Measurements from ENCODE around the gene WT1. TPM values are rescaled to one million over a fixed set of nuclear protein-coding genes. Genes with fewer than 3 reads are reported as not detected.
A peak's percentile ranks its signal among the peaks of the same experiment; 100 is the strongest.
"Not testable (repeated sequence)": the region's sequence is repeated elsewhere in the genome, so short reads cannot be mapped to it uniquely, and the experiment has no call there.

WT1 gene
- not detected for total RNA-seq

- DNase-seq (ENCODE audit: low spot score in 2 of 2): no peak
- peaks cover 22% of the 10 kb centered on the region for H3K27me3 ChIP-seq
- no peak within 1 kb of the TSS for H3K27ac ChIP-seq
- no peaks in the 10 kb centered on the region for H3K9me3 ChIP-seq
- peak within 1 kb of the TSS; percentile 31 to 34 for H3K4me3 ChIP-seq
- intact Hi-C loops (cut with DNase I): no loop called here
- TF ChIP-seq CTCF (IDR thresholded peaks at IDR 0.05): no peak
- no peaks in the 10 kb centered on the region for H3K36me3 ChIP-seq
- peaks cover 3 to 5% of the 10 kb centered on the region in 2 donors for H3K4me1 ChIP-seq
Measured at GRCh38 chr11:32435511-32435941, at the start of gene WT1. TSS of gene WT1 (minus strand) at chr11:32435539.

DNA sequence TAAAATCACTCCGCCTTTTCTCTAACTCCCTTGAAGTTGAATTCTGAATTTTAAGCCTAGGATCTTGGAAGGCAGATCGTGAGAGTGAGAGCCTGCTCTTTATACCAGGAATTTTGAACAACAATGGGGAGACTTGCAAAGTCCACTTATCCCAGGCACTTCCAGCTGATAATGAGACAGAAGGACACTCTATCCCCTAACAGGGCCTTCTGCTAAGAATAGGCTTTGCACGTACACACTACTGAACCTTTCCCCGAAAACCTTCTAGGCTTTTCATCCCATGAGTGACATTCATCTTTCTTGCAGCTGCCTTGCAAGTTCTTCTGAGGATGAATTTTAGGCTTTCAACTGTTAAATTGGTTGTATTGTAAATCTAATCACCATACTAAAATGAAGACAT is 44.0 kb upstream of the WT1 start:
- no peaks in the 10 kb centered on the region for H3K9me3 ChIP-seq
- TF ChIP-seq CTCF (IDR thresholded peaks at IDR 0.05): no peak

GRCh38 chr11:32478277-32478731 is 43.0 kb upstream of the WT1 start:
- H3K4me1 ChIP-seq: no peaks in the 10 kb centered on the region
- intact Hi-C loops (cut with DNase I): no loop called here
- no peaks in the 10 kb centered on the region for H3K9me3 ChIP-seq
- H3K27ac ChIP-seq: no peak overlapping the region
- no peak for DNase-seq (ENCODE audit: low spot score in 2 of 2)
- TF ChIP-seq CTCF (IDR thresholded peaks at IDR 0.05): no peak
- H3K27me3 ChIP-seq: no peaks in the 10 kb centered on the region
- H3K36me3 ChIP-seq: no peaks in the 10 kb centered on the region
- H3K4me3 ChIP-seq: no peak overlapping the region

More for the DNA sequence above, 44.0 kb upstream of the WT1 start:
- DNase-seq (ENCODE audit: low spot score in 2 of 2): no peak
- no peak overlapping the region for H3K4me3 ChIP-seq
- no peaks in the 10 kb centered on the region for H3K4me1 ChIP-seq
- no peaks in the 10 kb centered on the region for H3K36me3 ChIP-seq
- intact Hi-C loops (cut with DNase I): no loop called here
- no peaks in the 10 kb centered on the region for H3K27me3 ChIP-seq
- no peak overlapping the region for H3K27ac ChIP-seq

DNA sequence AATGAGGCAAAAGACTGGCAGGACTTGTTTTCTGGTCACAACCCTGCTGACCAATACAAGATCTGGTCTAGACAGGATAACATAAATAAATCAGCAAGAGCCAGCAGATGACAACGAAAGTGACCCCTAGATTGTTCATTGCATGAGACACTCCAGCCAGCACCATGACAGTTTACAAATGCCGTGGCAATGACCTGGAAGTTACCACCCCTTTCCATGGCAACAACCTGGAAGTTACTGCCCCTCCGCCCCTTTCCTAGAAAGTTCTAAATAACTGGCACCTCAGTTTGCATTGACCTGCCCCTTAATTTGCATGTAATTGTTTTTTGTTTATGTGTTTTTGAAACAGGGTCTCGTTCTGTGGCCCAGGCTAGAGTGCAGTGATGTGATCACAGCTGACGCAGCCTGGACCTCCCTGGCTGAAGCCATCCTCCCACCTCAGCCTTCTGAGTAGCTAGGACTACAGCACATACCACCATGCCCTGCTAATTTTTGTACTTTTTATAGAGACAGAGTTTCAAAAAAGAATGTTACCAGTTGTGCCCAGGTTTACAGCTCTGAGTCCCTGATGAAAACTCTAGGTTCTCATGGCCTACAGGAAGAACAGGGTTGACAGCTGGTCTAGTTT is 38.1 kb upstream of the WT1 start:
- Histone ChIP-seq H3K4me1 (no peaks in the 10 kb centered on the region), H3K4me3 (no peak overlapping the region), H3K27ac (no peak overlapping the region), H3K27me3 (no peaks in the 10 kb centered on the region), H3K9me3 (no peaks in the 10 kb centered on the region), H3K36me3 (no peaks in the 10 kb centered on the region)
- no peak for DNase-seq (ENCODE audit: low spot score in 2 of 2)
- TF ChIP-seq CTCF (IDR thresholded peaks at IDR 0.05): no peak
- intact Hi-C loops (cut with DNase I): no loop called here

DNA sequence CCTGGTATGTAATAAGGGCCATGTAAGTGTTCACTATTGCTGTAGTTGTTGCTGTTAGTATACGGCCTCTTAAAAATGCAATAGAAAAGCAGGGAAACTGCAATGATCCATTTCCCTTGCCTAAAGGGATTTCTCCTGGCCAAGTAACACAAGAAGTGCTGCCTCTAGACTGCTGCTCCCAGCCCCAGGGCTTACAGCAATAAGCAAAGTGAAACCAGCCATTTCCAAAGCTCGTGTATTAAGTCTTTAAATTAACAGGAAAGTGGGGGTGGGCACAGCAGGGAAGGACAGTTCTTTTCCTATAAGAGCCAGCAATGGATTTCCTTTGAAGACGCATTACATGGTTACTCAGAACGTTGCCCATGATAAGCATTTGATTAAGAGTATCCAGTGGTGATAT is 36.9 kb upstream of the WT1 start:
- H3K9me3 ChIP-seq: no peaks in the 10 kb centered on the region
- no peak for TF ChIP-seq CTCF (IDR thresholded peaks at IDR 0.05)
- no peaks in the 10 kb centered on the region for H3K27me3 ChIP-seq
- no peak overlapping the region for H3K27ac ChIP-seq
- intact Hi-C loops (cut with DNase I): no loop called here
- no peaks in the 10 kb centered on the region for H3K4me1 ChIP-seq
- no peak for DNase-seq (ENCODE audit: low spot score in 2 of 2)
- no peak overlapping the region for H3K4me3 ChIP-seq
- H3K36me3 ChIP-seq: no peaks in the 10 kb centered on the region

GRCh38 chr11:32471544-32471943 is 36.2 kb upstream of the WT1 start:
- H3K27ac ChIP-seq; H3K4me3 ChIP-seq; H3K4me1 ChIP-seq; intact Hi-C loops (cut with DNase I); H3K27me3 ChIP-seq; H3K9me3 ChIP-seq; H3K36me3 ChIP-seq; DNase-seq (ENCODE audit: low spot score in 2 of 2): not testable (repeated sequence)
